Activated T-helper 1 cell treated with anti-CD3 and anti-CD28 coated beads, Interleukin-2, amount 50 U/mL, for 16 hours (primary cell): Measurements from ENCODE around the gene SCN2B.
"Not testable (repeated sequence)": the region's sequence is repeated elsewhere in the genome, so short reads cannot be mapped to it uniquely, and the experiment has no call there.

Source experiments
- DNase-seq, 2 donors: peaks; one replicate each; pipeline ENCODE4 v3.0.0-alpha.2; 2020; ENCODE audit warnings: low read depth in 1 of 2, low spot score in 1 of 2

The SCN2B gene

DNA sequence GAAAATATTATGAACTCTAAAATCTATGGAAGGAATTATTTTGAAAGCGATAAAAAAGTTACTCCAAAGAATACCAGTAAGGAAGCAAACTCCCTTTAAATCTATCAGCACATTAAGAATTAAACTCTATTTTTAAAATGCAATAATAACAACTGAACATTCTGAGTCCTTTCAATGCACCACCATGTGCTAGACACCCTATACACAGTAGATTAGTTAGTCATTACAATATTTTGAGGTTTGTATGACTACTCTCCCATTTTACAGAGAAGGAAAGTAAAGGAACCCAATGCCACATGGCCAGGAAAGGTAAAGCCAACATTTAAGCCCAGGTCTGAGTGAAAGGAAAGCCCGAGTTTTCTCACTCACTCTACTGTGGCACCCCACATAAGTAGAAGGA, 30.6 kb upstream of the SCN2B start:
- DNase-seq = no peak

DNA sequence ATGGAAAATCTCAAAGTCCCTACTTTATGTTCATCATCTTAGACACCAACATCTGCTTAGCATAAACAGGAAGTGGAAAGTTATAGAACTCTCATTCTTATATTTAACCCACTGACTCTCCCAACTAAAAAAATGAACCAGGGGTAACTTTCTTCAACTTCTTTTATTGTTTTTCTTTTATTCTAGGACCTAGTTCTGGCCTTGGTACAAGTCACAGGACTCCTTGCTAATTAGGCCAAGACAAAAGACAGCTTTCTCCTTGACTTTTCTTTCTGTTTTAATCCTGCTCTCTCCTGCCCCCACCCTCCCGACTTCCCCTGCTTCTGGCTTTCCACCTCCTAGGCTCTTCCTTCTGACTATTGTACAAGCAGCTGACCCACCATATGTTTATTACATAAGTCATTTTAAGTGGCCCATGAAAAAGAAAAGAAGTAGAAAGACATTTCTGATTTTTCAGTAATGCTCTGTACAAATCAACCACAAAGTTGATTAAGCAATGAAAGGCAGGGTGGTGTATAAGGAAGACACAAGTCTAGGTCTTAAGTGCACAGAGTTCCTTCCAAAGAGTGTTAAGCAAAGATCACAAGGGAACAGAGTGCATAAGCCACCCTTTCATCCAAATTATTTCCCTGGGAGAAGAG, 30.1 kb upstream of the SCN2B start:
- no peak for DNase-seq

DNA sequence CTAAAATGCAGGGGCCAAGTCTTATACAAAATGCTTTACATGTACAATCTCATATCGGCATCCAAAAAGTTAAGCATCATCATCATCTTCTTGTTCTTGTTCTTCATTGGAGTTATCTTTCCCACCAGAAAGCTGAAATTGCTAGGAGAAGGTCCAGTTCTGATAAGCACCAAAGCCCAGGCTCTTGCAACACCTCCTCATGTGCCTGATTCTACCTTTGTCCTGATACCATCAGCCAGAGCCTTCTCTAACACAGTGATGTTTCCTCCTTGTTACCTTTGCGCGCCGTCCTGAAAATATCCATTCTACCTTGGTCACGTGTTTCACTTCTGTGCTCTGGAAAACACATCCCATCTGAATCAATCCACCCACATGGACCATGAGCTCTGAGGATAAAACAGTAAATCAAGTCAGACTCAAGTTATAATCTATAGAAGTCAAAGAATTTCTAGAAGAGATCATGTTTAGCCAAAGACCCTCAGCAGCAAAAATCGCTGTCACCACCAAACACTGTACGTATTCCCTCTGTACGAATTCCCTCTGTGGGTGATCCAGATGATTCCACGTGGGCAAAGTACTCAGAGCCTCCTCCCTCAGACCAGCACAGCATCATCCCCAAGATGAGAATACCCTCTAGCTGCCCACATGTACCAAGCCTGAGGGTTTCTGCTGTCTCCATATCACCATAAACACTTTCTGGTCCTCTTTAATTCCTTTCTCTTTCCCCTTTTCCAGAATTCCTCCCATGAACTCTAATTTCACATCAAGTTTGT, 29.4 kb upstream of the SCN2B start:
- no peak for DNase-seq

DNA sequence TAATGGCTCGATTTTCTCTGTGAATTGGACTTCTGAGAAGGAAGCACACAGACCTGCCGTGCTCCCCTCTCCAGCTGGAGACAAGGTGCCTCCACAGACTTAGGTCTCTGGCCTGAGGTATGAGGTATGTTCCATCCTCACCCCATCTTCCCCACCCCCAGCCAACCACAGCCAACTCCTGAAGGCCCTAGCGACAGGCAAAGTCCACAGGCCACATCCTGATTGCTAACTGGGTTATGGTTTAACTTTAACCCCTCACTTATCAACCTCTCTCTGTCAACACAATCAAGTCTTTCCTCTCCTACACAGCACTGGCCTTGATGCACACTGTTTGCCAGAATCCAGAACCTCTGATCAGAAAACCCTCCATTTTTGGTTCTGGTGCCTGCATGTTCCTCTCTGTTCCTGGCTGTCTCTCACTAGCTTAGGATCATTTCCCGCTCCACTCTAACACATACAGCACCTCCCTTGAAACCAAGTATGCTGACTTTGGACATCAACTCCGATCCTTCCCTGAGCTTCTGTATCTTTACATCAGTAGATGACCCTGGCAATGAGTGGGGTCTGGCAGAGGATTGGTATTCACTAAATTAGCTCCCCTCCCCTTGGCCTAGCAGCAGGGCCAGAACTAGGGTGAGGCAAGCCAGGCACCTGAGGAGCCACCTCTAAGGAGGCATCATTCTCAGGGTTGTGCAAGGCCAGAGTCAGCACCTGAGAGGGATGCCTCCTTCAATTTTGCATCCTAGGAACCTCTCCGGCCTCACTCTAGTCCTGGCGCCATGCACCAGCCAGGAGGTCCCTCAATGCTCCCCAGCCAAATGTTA, 26.4 kb upstream of the SCN2B start:
- peak in 1 of 2 donors; percentile 32 for DNase-seq

DNA sequence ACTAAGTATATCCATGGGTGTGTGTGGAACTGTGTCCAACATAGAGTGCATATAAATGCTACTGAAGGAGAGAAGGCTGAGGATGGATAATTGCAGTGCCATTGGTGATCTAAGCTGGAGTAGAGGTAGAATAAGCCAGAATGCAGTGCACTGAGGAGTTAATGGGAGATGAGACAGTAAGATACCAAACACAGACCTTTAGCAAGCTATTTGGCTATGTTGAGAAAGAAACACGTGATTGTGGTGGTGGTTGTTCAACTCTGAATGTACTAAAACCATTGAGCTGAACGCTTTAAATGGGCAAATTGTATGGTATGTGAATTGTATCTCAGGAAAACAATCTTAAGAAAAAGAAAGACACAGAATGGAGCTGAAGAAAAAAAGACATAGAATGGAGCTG, 25.5 kb upstream of the SCN2B start:
- DNase-seq = no peak

DNA sequence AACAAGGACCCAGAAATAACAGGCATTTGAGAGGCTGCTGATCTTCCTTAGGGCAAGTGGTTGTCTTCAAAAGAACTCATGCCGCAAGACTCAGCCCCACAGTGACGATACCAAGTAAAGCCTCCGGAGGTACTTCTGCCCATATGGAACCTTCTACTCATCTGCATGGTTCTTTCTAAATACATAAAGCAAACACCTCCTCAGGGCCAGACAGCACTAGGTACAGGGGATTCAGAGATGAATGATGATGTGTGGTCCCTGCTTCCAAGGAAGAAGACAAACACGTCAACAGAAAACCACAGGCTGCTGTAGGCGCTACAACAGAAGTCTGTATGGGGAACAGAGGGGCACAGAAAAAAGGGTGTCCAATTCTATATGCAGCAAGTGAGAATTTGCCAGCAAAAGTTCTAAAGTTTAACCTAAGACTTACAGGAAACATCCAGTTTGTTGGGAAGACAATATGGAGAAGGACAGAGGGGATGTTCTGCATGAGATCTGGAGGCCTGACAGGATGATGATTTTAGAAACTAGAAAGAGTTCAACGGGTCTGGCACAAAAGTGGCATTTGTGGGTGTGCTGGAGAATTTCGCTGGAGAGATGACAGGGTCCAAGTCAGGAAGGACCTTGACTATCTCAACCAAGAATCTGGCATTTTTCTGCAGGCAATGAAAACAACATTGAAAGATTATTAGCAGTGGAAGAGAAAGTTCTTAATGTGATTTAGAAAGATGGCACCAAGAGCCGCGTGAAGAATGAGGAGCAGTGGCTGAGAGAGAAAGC, 24.7 kb upstream of the SCN2B start:
- peak in 1 of 2 donors; percentile 18 for DNase-seq

DNA sequence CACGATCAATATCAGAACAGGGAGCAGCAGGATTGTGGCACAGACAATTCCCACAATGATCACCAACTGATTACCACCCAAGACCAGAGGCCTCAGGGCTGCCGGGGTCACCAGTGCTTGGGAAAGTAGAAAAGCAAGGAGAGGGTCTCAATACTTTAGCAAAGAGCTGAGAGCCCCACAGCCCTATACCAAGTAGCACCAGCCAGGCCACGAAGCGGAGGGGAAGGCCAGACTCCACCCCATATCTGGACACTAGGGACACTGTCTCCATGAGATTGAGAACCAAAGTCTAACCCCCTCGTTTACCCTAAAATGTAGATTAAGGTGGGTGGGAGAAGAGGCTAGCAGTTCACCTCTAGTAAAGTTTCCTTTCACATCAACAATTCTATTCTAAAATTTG, 24.1 kb upstream of the SCN2B start:
- DNase-seq = no peak

DNA sequence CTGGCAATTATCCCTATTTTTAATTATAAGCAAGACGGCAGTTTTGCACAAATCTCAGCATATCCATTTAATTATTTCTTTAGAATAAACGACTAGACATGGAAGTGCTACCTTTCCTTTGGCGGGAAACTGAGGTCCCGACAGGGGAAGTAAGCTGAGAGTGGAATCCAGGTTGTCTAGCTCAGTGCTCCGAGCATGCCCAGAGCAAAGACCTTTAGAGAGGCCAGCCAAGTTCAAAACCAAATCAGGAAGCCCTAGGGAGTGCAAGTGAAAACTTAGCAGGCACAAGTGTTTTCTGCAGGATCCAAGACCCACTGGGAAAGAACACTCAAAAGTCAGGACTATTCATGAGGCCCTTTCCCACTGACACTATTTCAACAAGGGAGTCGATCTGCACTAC, 22.7 kb upstream of the SCN2B start:
- DNase-seq = no peak

DNA sequence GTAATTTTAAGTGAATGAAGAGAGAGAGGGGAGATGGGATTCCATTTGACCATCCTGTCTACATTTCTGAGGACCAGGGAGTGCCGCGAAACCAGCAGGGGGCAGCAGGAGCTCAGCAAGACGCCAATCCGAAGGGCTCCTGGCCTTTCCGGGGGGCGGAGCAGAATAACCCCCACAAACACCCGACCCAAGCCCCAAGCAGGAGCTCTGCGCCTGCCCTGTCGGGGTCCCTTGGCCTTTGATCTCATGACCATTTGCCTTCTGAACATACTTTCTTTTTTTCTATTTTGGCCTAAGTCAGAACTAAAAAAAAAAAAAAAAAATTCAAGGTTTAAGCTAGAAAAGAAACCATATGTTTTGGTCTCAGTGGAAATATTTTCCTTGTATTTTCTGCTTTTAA, 21.9 kb upstream of the SCN2B start:
- peak; percentile 68 for DNase-seq

DNA sequence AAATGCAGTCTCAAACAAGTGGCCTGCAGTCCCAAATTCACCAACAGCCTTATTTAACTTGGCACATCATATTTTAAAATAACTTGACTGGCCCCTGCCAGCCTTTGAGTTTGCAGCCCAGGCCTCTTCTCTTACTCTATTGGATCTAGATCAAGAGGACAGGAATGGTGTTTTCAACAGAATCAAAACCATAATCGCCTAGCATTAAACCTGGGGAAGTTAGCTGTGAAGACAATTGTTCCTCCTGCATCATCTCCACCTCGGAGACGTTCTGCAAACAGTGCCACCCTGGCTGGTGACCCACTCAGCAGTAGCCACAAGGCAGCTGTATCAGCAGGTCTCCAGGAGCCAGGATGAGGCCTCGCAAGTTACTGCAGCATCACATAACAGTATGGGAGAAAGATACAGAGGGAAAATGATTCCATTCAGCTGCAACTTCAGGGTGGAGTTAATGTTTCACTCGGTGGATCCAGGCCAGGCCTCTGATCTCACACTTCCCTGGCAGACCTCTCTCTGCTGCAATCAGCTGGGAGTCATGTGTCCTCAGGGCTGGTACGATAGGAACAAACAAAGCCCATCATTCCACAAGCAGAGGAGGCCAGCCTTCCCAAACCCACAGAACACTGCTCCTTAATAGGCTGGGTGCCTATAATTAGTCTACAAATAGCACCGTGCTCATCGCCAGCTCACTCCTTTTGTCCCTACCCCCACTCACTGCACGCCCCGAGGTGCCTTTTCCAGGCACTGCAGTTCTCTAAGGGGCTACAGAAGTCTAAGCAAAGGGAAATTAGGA, 18.6 kb upstream of the SCN2B start:
- DNase-seq = no peak

DNA sequence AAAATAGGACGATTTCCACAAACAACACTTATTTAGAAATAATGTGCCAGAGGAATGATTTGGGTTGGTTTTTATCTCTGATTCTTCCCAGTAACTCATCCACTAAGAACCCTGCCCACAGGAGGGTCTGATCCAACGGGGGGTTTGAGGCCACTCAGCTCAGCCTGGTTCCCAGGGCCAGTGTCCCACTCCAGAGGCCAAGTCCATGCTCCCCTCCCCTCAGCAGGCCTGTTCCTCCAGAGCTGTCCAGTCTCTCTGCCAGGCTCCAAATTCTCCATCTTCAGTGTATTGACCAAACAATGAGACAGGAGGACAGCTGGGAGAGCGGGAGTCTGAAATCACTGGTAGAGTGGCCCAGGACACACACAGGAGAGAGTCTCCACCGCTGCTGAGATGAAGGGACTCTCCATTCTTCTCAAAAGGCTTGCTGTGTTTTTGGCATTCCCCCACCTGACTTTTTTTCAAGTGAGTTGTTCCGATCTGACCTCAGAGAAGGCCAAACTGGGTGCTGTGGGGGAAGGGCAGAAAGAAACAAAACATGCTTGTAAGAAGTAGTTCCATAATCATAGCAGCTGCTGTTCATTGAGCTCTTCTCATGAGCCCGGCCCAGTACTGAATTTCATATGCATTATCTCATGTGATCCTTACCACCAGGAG, 17.6 kb upstream of the SCN2B start:
- no peak for DNase-seq

DNA sequence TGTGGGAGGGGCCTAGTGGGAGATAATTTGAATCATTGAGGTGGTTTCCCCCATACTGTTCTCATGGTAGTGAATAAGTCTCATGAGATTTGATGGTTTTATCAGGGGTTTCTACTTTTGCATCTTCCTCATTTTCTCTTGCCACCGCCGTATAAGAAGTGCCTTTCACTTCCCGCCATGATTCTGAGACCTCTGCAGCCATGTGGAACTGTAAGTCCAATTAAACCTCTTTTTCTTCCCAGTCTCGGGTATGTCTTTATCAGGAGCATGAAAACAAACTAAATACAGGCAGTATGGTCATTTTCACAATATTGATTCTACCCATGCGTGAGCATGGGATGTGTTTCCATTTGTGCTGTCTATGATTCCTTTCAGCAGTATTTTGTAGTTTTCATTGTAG, 16.4 kb upstream of the SCN2B start:
- DNase-seq = not testable (repeated sequence)

DNA sequence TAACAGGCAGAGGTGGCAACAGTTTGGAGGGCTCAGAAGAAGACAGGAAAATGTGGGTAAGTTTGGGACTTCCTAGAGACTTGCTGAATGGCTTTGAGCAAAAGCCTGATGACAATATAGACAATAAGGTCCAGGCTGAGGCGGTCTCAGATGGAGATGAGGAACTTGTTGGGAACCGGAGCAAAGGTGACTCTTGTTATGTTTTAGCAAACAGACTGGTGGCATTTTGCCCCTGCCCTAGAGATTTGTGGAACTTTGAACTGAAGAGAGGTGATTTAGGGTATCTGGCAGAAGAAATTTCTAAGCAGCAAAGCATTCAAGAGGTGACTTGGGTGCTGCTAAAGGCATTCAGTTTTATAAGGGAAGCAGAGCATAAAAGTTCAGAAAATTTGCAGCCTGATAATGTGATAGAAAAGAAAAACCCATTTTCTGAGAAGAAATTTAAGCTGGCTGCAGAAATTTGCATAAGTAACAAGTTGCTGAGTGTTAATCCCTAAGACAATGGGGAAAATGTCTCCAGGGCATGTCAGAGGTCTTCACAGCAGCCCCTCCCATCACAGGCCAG, 14.6 kb upstream of the SCN2B start:
- not testable (repeated sequence) for DNase-seq

DNA sequence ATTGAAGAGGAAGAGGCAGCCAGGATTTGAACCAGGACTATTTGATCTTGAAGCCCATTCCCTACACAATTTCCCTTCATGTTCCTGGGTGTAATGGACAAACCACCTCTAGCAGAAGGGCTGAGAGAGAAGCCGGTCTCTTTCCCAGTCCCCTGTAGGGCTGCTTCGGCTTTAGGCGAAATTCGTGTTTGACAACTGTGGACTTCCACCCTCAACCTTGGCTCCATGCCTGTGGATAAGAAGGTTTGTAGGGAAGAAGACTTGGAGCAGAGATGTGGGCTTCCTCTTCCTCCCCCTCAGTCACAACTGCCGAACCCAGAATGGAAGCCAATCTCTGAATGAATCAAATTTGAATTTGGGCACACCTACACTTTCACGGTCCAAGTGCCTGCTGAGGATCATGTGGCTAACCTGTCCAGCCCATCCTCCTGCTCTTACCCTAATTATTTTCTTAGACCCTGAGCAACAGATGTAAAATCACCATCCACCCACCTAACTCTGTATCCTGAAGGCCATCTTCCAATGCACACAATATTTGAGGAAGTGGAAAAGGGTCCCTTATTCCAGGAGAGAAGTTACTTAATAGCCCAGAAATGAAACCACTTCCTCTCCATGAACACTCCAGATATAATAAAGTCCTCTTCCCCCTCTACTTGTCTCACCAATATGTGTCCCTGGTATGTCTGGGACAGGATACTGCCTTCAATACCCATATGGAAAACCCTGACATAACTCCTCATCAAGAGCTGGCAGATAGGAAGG, 10.1 kb upstream of the SCN2B start:
- no peak for DNase-seq

DNA sequence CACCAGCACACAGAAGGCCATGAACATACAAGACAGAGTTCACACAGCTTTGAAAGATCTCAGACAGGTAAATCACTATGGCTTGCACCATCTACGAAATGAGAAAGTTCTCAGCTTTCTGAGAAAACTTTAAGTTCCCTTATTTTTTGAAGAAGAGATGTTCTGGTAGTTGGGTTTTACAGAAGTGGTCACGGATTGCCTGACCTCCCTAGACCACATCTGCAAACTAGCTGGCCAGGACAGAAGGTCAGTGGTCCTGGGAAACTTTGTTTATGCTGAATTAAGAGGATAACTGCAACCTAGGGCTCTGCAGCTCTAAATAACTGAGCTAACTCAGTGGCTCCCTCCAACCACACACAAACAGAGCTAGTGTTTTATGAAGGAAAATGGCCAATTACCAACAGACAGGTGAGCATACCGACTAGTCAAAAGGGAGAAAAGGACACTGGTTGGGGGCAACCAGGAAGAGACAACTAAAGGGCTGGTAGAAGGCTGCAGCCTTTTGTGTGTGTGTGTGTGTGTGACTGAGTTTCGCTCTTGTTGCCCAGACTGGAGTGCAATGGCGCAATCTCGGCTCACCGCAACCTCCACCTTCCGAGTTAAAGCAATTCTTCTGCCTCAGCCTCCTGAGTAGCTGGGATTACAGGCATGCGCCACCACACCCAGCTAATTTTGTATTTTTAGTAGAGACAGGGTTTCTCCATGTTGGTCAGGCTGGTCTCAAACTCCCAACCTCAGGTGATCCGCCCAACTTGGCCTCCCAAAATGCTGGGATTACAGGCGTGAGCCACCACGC, 8.5 kb upstream of the SCN2B start:
- no peak for DNase-seq

DNA sequence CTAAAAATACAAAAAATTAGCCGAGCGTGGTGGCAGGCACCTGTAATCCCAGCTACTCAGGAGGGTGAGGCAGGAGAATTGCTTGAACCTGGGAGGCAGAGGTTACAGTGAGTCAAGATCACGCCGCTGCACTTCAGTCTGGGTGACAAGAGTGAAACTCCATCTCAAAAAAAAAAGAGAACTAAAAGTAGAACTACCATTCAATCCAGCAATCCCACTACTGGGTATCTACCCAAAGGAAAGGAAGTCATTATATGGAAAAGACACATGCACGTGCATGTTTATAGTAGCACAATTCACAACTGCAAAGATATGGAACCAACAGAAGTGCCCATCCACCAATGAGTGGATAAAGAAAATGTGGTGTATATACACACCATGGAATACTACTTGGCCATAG, 7.3 kb upstream of the SCN2B start:
- DNase-seq = not testable (repeated sequence)

DNA sequence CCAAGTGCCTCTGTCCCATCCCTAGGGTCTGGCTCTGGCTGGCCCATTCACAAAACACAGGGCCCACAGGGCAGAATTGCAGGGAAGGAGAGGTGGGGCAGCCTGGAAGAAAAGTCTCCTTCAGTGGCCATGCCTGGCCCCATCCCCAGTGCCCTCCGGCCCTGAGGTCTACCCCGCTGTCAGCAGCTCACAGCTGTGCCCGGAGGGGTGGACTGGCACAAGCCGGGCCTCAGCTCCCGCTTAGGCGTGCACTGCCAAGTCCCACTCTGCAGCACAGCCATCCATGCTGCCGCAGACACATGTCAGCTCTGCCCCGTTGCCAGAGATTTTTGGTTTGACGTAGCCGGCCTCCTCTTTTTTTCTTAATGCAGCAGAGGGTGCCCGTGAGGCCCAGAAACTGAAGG, 3.9 kb upstream of the SCN2B start:
- no peak for DNase-seq

DNA sequence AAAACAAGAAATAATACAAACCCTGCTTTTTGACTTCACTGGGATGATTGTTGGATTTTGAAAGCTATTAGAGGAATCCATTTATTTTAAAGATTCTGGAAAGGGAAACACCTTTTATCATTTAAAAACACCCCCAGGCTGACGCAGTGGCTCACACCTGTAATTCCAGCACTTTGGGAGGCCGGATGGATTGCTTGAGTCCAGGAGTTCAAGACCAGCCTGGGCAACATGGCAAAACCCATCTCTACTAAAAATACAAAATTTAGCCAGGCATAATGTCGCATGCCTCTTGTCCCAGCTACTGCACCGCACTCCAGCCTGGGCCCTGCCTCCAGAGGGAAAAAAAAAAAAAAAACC, 317 bp upstream of the SCN2B start:
- no peak for DNase-seq
